ENCODE results near the gene UAP1. TPM values are rescaled to one million over a fixed set of nuclear protein-coding genes. Genes with fewer than 3 reads are reported as not detected.

UAP1 gene
- total and polyA plus RNA-seq, 2 donors (not counting 1 experiment from before 2014, with no cell fraction given), result 5.3 to 16.4 TPM

DNA sequence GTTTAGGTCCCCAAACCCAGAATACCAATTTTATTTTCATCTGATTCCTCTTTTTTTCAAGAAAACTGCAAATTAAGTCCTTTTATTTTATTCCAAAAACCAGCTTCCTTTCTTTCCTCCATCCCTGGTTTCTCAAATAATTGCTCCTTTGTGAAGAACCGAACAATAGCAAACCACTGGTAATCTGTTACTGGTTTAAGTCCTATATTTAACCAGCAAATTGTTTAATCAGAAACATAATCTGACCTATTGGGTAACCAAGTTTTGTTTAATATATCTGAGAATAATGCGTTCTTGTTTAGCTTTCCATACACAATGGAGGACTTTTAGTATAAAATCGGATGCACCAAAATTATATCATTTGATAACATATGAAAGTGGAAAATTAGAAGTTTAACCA, 57.6 kb downstream of the UAP1 start:
- H3K4me1 ChIP-seq (ENCODE audit: control insufficient read depth in 2 of 2, insufficient read depth in 2 of 2, low read length in 2 of 2), result no peaks in the 10 kb centered on the region
- no peak overlapping the region for H3K9ac ChIP-seq (ENCODE audit: low read length)
- H3K9me3 Mint-ChIP-seq (ENCODE audit: insufficient read depth), result peaks cover 7% of the 10 kb centered on the region
- TF ChIP-seq, protein P1, sequence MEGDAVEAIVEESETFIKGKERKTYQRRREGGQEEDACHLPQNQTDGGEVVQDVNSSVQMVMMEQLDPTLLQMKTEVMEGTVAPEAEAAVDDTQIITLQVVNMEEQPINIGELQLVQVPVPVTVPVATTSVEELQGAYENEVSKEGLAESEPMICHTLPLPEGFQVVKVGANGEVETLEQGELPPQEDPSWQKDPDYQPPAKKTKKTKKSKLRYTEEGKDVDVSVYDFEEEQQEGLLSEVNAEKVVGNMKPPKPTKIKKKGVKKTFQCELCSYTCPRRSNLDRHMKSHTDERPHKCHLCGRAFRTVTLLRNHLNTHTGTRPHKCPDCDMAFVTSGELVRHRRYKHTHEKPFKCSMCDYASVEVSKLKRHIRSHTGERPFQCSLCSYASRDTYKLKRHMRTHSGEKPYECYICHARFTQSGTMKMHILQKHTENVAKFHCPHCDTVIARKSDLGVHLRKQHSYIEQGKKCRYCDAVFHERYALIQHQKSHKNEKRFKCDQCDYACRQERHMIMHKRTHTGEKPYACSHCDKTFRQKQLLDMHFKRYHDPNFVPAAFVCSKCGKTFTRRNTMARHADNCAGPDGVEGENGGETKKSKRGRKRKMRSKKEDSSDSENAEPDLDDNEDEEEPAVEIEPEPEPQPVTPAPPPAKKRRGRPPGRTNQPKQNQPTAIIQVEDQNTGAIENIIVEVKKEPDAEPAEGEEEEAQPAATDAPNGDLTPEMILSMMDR (IDR thresholded peaks at IDR 0.05), result no peak
- TF ChIP-seq EZH2 (IDR thresholded peaks at IDR 0.05; ENCODE audit: borderline replicate concordance, insufficient read depth, low read depth, low read length, poor library complexity, severe bottlenecking), result no peak
- peaks cover 1 to 16% (median 8%) of the 10 kb centered on the region in 3 donors for H3K9me3 ChIP-seq (ENCODE audit: control extremely low read depth in 1 of 3, control insufficient read depth in 2 of 3, insufficient read depth in 1 of 3, low read length in 2 of 3)
- no peaks in the 10 kb centered on the region for H3K36me3 ChIP-seq (replicated peaks in 1 of 2; ENCODE audit: control extremely low read depth in 1 of 2, control insufficient read depth in 1 of 2, extremely low read depth in 1 of 2, insufficient read depth in 2 of 2, low read length in 1 of 2)
- H3K4me1 Mint-ChIP-seq, result no peaks in the 10 kb centered on the region
- intact Hi-C loops (cut with micrococcal nuclease), result no loop called here
- no peaks in the 10 kb centered on the region for H3K79me2 ChIP-seq (ENCODE audit: control insufficient read depth, insufficient read depth, low read length)
- H3K4me3 Mint-ChIP-seq, result no peak overlapping the region
- CTCF ChIA-PET, result no interaction called here
- no peaks in the 10 kb centered on the region for H4K20me1 ChIP-seq (ENCODE audit: control insufficient read depth, insufficient read depth, low read length, poor library complexity, severe bottlenecking)
- no peak overlapping the region for H3K27ac ChIP-seq (ENCODE audit: low read length in 2 of 2)
- no peak overlapping the region for H3K27ac Mint-ChIP-seq
- POLR2A ChIA-PET, result no interaction called here
- peaks cover 0 to 8% (median 0%) of the 10 kb centered on the region in 4 experiments for H3K27me3 ChIP-seq (replicated peaks in 1 of 4; ENCODE audit: control extremely low read depth in 1 of 4, control insufficient read depth in 3 of 4, insufficient read depth in 4 of 4, low read length in 3 of 4)
- peaks cover 5% of the 10 kb centered on the region for H3K27me3 Mint-ChIP-seq
- ATAC-seq (ENCODE audit: low read depth), result no peak
- WGBS (ENCODE audit: insufficient coverage), result no CpG with 5 or more reads among the region's 3 CpGs
- DNase-seq, result no peak
- H3K4me3 ChIP-seq (ENCODE audit: control extremely low read depth in 1 of 5, extremely low read depth in 1 of 5, insufficient read depth in 1 of 5, low read depth in 2 of 5, low read length in 4 of 5), result no peak overlapping the region
- no peak overlapping the region for H2AFZ ChIP-seq (ENCODE audit: insufficient read depth, low read depth, low read length, poor library complexity, severe bottlenecking)
- H3K4me2 ChIP-seq (replicated peaks; ENCODE audit: low read depth, low read length, poor library complexity, severe bottlenecking), result no peak overlapping the region

GRCh38 chr1:162621256-162621655, 59.7 kb downstream of the UAP1 start:
- ATAC-seq (ENCODE audit: low read depth) (no peak), DNase-seq (no peak)
- Histone ChIP-seq H2AFZ (ENCODE audit: insufficient read depth, low read depth, low read length, poor library complexity, severe bottlenecking) (no peak overlapping the region), H4K20me1 (ENCODE audit: control insufficient read depth, insufficient read depth, low read length, poor library complexity, severe bottlenecking) (no peaks in the 10 kb centered on the region), H3K4me3 (ENCODE audit: control extremely low read depth in 1 of 5, extremely low read depth in 1 of 5, insufficient read depth in 1 of 5, low read depth in 2 of 5, low read length in 4 of 5) (no peak overlapping the region), H3K27me3 (replicated peaks in 1 of 4; ENCODE audit: control extremely low read depth in 1 of 4, control insufficient read depth in 3 of 4, insufficient read depth in 4 of 4, low read length in 3 of 4) (peaks cover 0 to 11% (median 2%) of the 10 kb centered on the region in 4 experiments), H3K79me2 (ENCODE audit: control insufficient read depth, insufficient read depth, low read length) (no peaks in the 10 kb centered on the region), H3K27ac (ENCODE audit: low read length in 2 of 2) (no peak overlapping the region), H3K4me1 (ENCODE audit: control insufficient read depth in 2 of 2, insufficient read depth in 2 of 2, low read length in 2 of 2) (no peaks in the 10 kb centered on the region), H3K4me2 (replicated peaks; ENCODE audit: low read depth, low read length, poor library complexity, severe bottlenecking) (no peak overlapping the region), H3K36me3 (replicated peaks in 1 of 2; ENCODE audit: control extremely low read depth in 1 of 2, control insufficient read depth in 1 of 2, extremely low read depth in 1 of 2, insufficient read depth in 2 of 2, low read length in 1 of 2) (no peaks in the 10 kb centered on the region), H3K9ac (ENCODE audit: low read length) (no peak overlapping the region), H3K9me3 (ENCODE audit: control extremely low read depth in 1 of 3, control insufficient read depth in 2 of 3, insufficient read depth in 1 of 3, low read length in 2 of 3) (peaks cover 1 to 16% (median 3%) of the 10 kb centered on the region in 3 donors)
- peaks cover 21% of the 10 kb centered on the region for H3K27me3 Mint-ChIP-seq
- ChIA-PET POLR2A (no interaction called here), CTCF (no interaction called here)
- intact Hi-C loops (cut with micrococcal nuclease), result no loop called here
- TF ChIP-seq, protein P1 (IDR thresholded peaks at IDR 0.05), result no peak
- no peak for TF ChIP-seq EZH2 (IDR thresholded peaks at IDR 0.05; ENCODE audit: borderline replicate concordance, insufficient read depth, low read depth, low read length, poor library complexity, severe bottlenecking)
- no peaks in the 10 kb centered on the region for H3K4me1 Mint-ChIP-seq
- H3K4me3 Mint-ChIP-seq, result no peak overlapping the region
- H3K9me3 Mint-ChIP-seq (ENCODE audit: insufficient read depth), result peaks cover 7% of the 10 kb centered on the region
- H3K27ac Mint-ChIP-seq, result no peak overlapping the region
